Naive thymus-derived CD4-positive, alpha-beta T cell (primary cell): ENCODE data around the gene GABRD. TPM values are rescaled to one million over a fixed set of nuclear protein-coding genes. Genes with fewer than 3 reads are reported as not detected.
"Not testable (repeated sequence)": the region's sequence is repeated elsewhere in the genome, so short reads cannot be mapped to it uniquely, and the experiment has no call there.

Source experiments
- ATAC-seq: fragments of 150-1000 bp; cut with Tn5 transposase; 2 replicates; pipeline ENCODE4 v1.10.0; 2021; ENCODE audit warnings: mild to moderate bottlenecking, moderate library complexity
- CTCF ChIA-PET: fragments of 350-600 bp; sonication (Branson Sonifier 250); formaldehyde crosslinking; loops from one replicate; lab custom pipeline; 2021; ENCODE audit warnings: antibody characterized with exemption; lab: Charles Lee
- POLR2A ChIA-PET: fragments of 350-600 bp; sonication (Branson Sonifier 250); formaldehyde crosslinking; loops from one replicate; lab custom pipeline; 2021; ENCODE audit warnings: antibody characterized with exemption, inconsistent platforms; lab: Charles Lee
- DNase-seq, 9 donors: peaks; one replicate each; pipeline versions ENCODE4 v3.0.0 to v3.0.0-alpha.2; 2020 to 2022; ENCODE audit warnings: mixed read lengths in 1 of 9
- H3K27ac ChIP-seq: one replicate; pipeline ENCODE4 v1.7.0; 2013; ENCODE audit warnings: mild to moderate bottlenecking, low read depth, low read length, moderate library complexity
- H3K27me3 ChIP-seq, 2 donors: one replicate each; pipeline ENCODE4 v1.7.0; 2013; ENCODE audit warnings: low read length in 2 of 2, mild to moderate bottlenecking in 2 of 2, moderate library complexity in 2 of 2; ENCODE audit not compliant: control insufficient read depth in 2 of 2, insufficient read depth in 2 of 2
- H3K36me3 ChIP-seq, 3 experiments: 1 replicate in 2 of 3; 2 replicates in 1 of 3; pipeline ENCODE4 v1.7.0; 2013; ENCODE audit warnings: low read length in 3 of 3, mild to moderate bottlenecking in 3 of 3, moderate library complexity in 1 of 3; ENCODE audit not compliant: insufficient read depth in 3 of 3, control insufficient read depth in 2 of 3
- H3K4me1 ChIP-seq, 2 donors: one replicate each; pipeline ENCODE4 v1.7.0; 2013; ENCODE audit warnings: low read length in 2 of 2, mild to moderate bottlenecking in 2 of 2, moderate library complexity in 1 of 2; ENCODE audit not compliant: control insufficient read depth in 2 of 2, insufficient read depth in 2 of 2
- H3K4me3 ChIP-seq: 2 replicates; pipeline ENCODE4 v1.7.0; 2013; ENCODE audit warnings: mild to moderate bottlenecking, low read length
- H3K9me3 ChIP-seq, 3 experiments: 1 replicate in 2 of 3; 2 replicates in 1 of 3; pipeline ENCODE4 v1.7.0; 2013; ENCODE audit warnings: low read length in 3 of 3; ENCODE audit not compliant: control insufficient read depth in 2 of 3
- H3K27ac Mint-ChIP-seq, 9 donors: one replicate each; pipeline ENCODE4 v1.8.0; 2020 to 2022; ENCODE audit warnings: mixed read lengths in 9 of 9, mild to moderate bottlenecking in 8 of 9, moderate library complexity in 5 of 9, inconsistent platforms in 2 of 9
- H3K27me3 Mint-ChIP-seq, 5 donors: one replicate each; pipeline ENCODE4 v1.8.0; 2021 to 2022; ENCODE audit warnings: mixed read lengths in 5 of 5, mild to moderate bottlenecking in 1 of 5
- H3K36me3 Mint-ChIP-seq, 5 donors: one replicate each; pipeline ENCODE4 v1.8.0; 2020 to 2022; ENCODE audit warnings: mixed read lengths in 5 of 5, mild to moderate bottlenecking in 3 of 5, inconsistent platforms in 1 of 5
- H3K4me1 Mint-ChIP-seq, 7 donors: one replicate each; pipeline ENCODE4 v1.8.0; 2020 to 2022; ENCODE audit warnings: mixed read lengths in 7 of 7, mild to moderate bottlenecking in 3 of 7, inconsistent platforms in 1 of 7
- H3K4me3 Mint-ChIP-seq, 10 donors: one replicate each; pipeline ENCODE4 v1.8.0; 2020 to 2022; ENCODE audit warnings: mild to moderate bottlenecking in 10 of 10, mixed read lengths in 10 of 10, moderate library complexity in 6 of 10, inconsistent platforms in 2 of 10
- H3K9me3 Mint-ChIP-seq, 11 donors: one replicate each; pipeline ENCODE4 v1.8.0; 2020 to 2022; ENCODE audit warnings: mixed read lengths in 11 of 11, mild to moderate bottlenecking in 4 of 11, inconsistent platforms in 1 of 11, moderate library complexity in 1 of 11
- intact Hi-C, 2 donors: fragments of 100-400 bp; cut with micrococcal nuclease; formaldehyde crosslinking; loops; one replicate each; pipeline ENCODE4 v1.15.1; 2023
- polyA plus RNA-seq, 2 donors: library from polyadenylated mRNA; unstranded; fragments of 300-500 nt; fragmentation: Illumina TruSeq; gene quantifications; one replicate each; pipeline ENCODE4 v1.2.3, GENCODE V29; 2021
- total RNA-seq, 6 experiments: library from RNA in 5 of 6; stranded (reverse) in 5 of 6; gene quantifications; 1 replicate in 5 of 6; 2 replicates in 1 of 6; pipeline ENCODE4 v1.2.3 and lab custom pipeline; 2021 to 2026

The GABRD gene
- total and polyA plus RNA-seq, 7 experiments from 2014 or later = 0.17 to 0.31 (median 0.21) TPM; not detected in 4

- ATAC-seq = no peak
- Histone ChIP-seq H3K4me1 (no peaks in the 10 kb centered on the region), H3K27me3 (no peaks in the 10 kb centered on the region), H3K27ac (no peak overlapping the region), H3K9me3 (no peaks in the 10 kb centered on the region), H3K4me3 (no peak overlapping the region), H3K36me3 (no peaks in the 10 kb centered on the region)
- intact Hi-C loops = no loop called here
- Mint-ChIP-seq H3K27me3 (peaks cover 0 to 14% (median 0%) of the 10 kb centered on the region in 5 donors), H3K9me3 (peaks cover 0 to 12% (median 0%) of the 10 kb centered on the region in 11 donors), H3K4me3 (no peak overlapping the region), H3K4me1 (peaks cover 0 to 2% (median 0%) of the 10 kb centered on the region in 7 donors), H3K27ac (no peak overlapping the region), H3K36me3 (peaks cover 0 to 7% (median 0%) of the 10 kb centered on the region in 5 donors)
- DNase-seq = no peak
- ChIA-PET CTCF (no interaction called here), POLR2A (no interaction called here)
These were observed 39.5 kb upstream of the GABRD start for GRCh38 chr1:1979482-1980165.

- no peak overlapping the region for H3K4me3 ChIP-seq
- DNase-seq (no peak), ATAC-seq (no peak)
- Mint-ChIP-seq H3K27me3 (peaks cover 0 to 4% (median 0%) of the 10 kb centered on the region in 5 donors), H3K4me3 (no peak overlapping the region), H3K9me3 (peaks cover 0 to 12% (median 0%) of the 10 kb centered on the region in 11 donors), H3K27ac (no peak overlapping the region), H3K36me3 (peaks cover 0 to 7% (median 0%) of the 10 kb centered on the region in 5 donors), H3K4me1 (peaks cover 0 to 2% (median 0%) of the 10 kb centered on the region in 7 donors)
- ChIA-PET POLR2A (no interaction called here), CTCF (no interaction called here)
- no peaks in the 10 kb centered on the region for H3K9me3 ChIP-seq
- no peaks in the 10 kb centered on the region for H3K4me1 ChIP-seq
- intact Hi-C loops = no loop called here
- no peak overlapping the region for H3K27ac ChIP-seq
- H3K36me3 ChIP-seq = no peaks in the 10 kb centered on the region
- no peaks in the 10 kb centered on the region for H3K27me3 ChIP-seq
These were observed 38.5 kb upstream of the GABRD start for GRCh38 chr1:1980467-1981141.

- no peaks in the 10 kb centered on the region for H3K4me1 ChIP-seq
- intact Hi-C loops = no loop called here
- Mint-ChIP-seq H3K4me1 (peaks cover 0 to 2% (median 0%) of the 10 kb centered on the region in 7 donors), H3K27ac (no peak overlapping the region), H3K4me3 (no peak overlapping the region), H3K9me3 (peaks cover 0 to 12% (median 0%) of the 10 kb centered on the region in 11 donors), H3K27me3 (peaks cover 0 to 4% (median 0%) of the 10 kb centered on the region in 5 donors), H3K36me3 (peaks cover 0 to 7% (median 0%) of the 10 kb centered on the region in 5 donors)
- no peak for DNase-seq
- CTCF ChIA-PET = no interaction called here
- ATAC-seq = no peak
- no peak overlapping the region for H3K4me3 ChIP-seq
- H3K27ac ChIP-seq = no peak overlapping the region
- no peaks in the 10 kb centered on the region for H3K9me3 ChIP-seq
- no peaks in the 10 kb centered on the region for H3K36me3 ChIP-seq
- H3K27me3 ChIP-seq = no peaks in the 10 kb centered on the region
- POLR2A ChIA-PET = no interaction called here
These were observed 38.0 kb upstream of the GABRD start for GRCh38 chr1:1981142-1981500.

- H3K4me3 Mint-ChIP-seq, H3K36me3 ChIP-seq, H3K27ac ChIP-seq, H3K4me1 Mint-ChIP-seq, intact Hi-C loops, H3K9me3 ChIP-seq, H3K27ac Mint-ChIP-seq, H3K27me3 ChIP-seq, H3K4me1 ChIP-seq, H3K4me3 ChIP-seq, DNase-seq, ATAC-seq, CTCF ChIA-PET, H3K36me3 Mint-ChIP-seq, POLR2A ChIA-PET, H3K27me3 Mint-ChIP-seq: not testable (repeated sequence)
- peaks cover 0 to 12% (median 0%) of the 10 kb centered on the region in 11 donors for H3K9me3 Mint-ChIP-seq
These were observed 37.4 kb upstream of the GABRD start for GRCh38 chr1:1981631-1982327.

- no peaks in the 10 kb centered on the region for H3K4me1 ChIP-seq
- no peak for DNase-seq
- no peak overlapping the region for H3K27ac ChIP-seq
- Mint-ChIP-seq H3K27ac (no peak overlapping the region), H3K4me1 (peaks cover 0 to 2% (median 0%) of the 10 kb centered on the region in 7 donors), H3K27me3 (no peaks in the 10 kb centered on the region), H3K9me3 (peaks cover 0 to 12% (median 0%) of the 10 kb centered on the region in 11 donors), H3K36me3 (peaks cover 0 to 7% (median 0%) of the 10 kb centered on the region in 5 donors), H3K4me3 (no peak overlapping the region)
- ChIA-PET POLR2A (no interaction called here), CTCF (no interaction called here)
- no peaks in the 10 kb centered on the region for H3K36me3 ChIP-seq
- H3K27me3 ChIP-seq = no peaks in the 10 kb centered on the region
- intact Hi-C loops = no loop called here
- no peak overlapping the region for H3K4me3 ChIP-seq
- H3K9me3 ChIP-seq = no peaks in the 10 kb centered on the region
- ATAC-seq = no peak
These were observed 36.5 kb upstream of the GABRD start for GRCh38 chr1:1982379-1983232.

- ATAC-seq = no peak
- Histone ChIP-seq H3K27ac (no peak overlapping the region), H3K4me1 (no peaks in the 10 kb centered on the region), H3K4me3 (no peak overlapping the region), H3K27me3 (peaks cover 0 to 3% of the 10 kb centered on the region in 2 donors), H3K36me3 (no peaks in the 10 kb centered on the region), H3K9me3 (no peaks in the 10 kb centered on the region)
- peaks cover 0 to 12% (median 5%) of the 10 kb centered on the region in 5 donors for H3K27me3 Mint-ChIP-seq
- intact Hi-C loops = no loop called here
- H3K4me3 Mint-ChIP-seq = no peak overlapping the region
- H3K4me1 Mint-ChIP-seq = peaks cover 2 to 13% (median 11%) of the 10 kb centered on the region in 7 donors
- CTCF ChIA-PET = interaction anchor here (0.6 kb wide), 1 partner anchor 187 kb away, joined by 3 read pairs; no protein-coding TSS in a partner anchor
- POLR2A ChIA-PET = no interaction called here
- H3K27ac Mint-ChIP-seq = no peak overlapping the region
- H3K36me3 Mint-ChIP-seq = no peaks in the 10 kb centered on the region
- no peak for DNase-seq
- H3K9me3 Mint-ChIP-seq = peaks cover 0 to 2% (median 0%) of the 10 kb centered on the region in 11 donors
These were observed 34.5 kb upstream of the GABRD start for GRCh38 chr1:1984560-1985070.
